WTC11 (cell line): ENCODE measurements around the gene AGBL4.

Experiments
- ETV6 ChIP-seq: sonication (generic); formaldehyde crosslinking; IDR thresholded peaks from 2 replicates; pipeline ENCODE4 v1.8.1; 2022; ENCODE audit warnings: mild to moderate bottlenecking, missing genetic modification reagents
- NR1H2 ChIP-seq: sonication (generic); formaldehyde crosslinking; IDR thresholded peaks from 2 replicates; pipeline ENCODE4 v1.9.0; 2021; ENCODE audit warnings: mild to moderate bottlenecking, moderate library complexity, missing genetic modification reagents
- PRRX2 ChIP-seq: fragments of 250-450 bp; sonication (Bioruptor Pico); IDR thresholded peaks from 2 replicates; pipeline ENCODE4 v1.8.0; 2021; ENCODE audit warnings: mild to moderate bottlenecking
- TEAD4 ChIP-seq: sonication (generic); formaldehyde crosslinking; IDR thresholded peaks from 2 replicates; pipeline ENCODE4 v1.8.0; 2022; ENCODE audit warnings: mild to moderate bottlenecking, missing genetic modification reagents
- TF ChIP-seq, protein P1 (sequence below): fragments of 200-600 bp; IDR thresholded peaks from 2 replicates; pipeline ENCODE4 v1.8.0; 2022; ENCODE audit warnings: antibody characterized with exemption
- TF ChIP-seq, protein P2 (sequence below): sonication (generic); formaldehyde crosslinking; IDR thresholded peaks from 2 replicates; pipeline ENCODE4 v1.8.1; 2023; ENCODE audit warnings: mild to moderate bottlenecking, missing genetic modification reagents, moderate library complexity
- TF ChIP-seq, protein P3 (sequence below): sonication (generic); formaldehyde crosslinking; IDR thresholded peaks from 2 replicates; pipeline ENCODE4 v1.8.0; 2023; ENCODE audit warnings: missing genetic modification reagents, mild to moderate bottlenecking, borderline replicate concordance
- TF ChIP-seq, protein P4 (sequence below): sonication (generic); formaldehyde crosslinking; IDR thresholded peaks from 2 replicates; pipeline ENCODE4 v1.8.1; 2023; ENCODE audit warnings: mild to moderate bottlenecking, missing genetic modification reagents, moderate library complexity

- TF ChIP-seq, protein P1, sequence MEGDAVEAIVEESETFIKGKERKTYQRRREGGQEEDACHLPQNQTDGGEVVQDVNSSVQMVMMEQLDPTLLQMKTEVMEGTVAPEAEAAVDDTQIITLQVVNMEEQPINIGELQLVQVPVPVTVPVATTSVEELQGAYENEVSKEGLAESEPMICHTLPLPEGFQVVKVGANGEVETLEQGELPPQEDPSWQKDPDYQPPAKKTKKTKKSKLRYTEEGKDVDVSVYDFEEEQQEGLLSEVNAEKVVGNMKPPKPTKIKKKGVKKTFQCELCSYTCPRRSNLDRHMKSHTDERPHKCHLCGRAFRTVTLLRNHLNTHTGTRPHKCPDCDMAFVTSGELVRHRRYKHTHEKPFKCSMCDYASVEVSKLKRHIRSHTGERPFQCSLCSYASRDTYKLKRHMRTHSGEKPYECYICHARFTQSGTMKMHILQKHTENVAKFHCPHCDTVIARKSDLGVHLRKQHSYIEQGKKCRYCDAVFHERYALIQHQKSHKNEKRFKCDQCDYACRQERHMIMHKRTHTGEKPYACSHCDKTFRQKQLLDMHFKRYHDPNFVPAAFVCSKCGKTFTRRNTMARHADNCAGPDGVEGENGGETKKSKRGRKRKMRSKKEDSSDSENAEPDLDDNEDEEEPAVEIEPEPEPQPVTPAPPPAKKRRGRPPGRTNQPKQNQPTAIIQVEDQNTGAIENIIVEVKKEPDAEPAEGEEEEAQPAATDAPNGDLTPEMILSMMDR, result no peak
- TF ChIP-seq, protein P2, sequence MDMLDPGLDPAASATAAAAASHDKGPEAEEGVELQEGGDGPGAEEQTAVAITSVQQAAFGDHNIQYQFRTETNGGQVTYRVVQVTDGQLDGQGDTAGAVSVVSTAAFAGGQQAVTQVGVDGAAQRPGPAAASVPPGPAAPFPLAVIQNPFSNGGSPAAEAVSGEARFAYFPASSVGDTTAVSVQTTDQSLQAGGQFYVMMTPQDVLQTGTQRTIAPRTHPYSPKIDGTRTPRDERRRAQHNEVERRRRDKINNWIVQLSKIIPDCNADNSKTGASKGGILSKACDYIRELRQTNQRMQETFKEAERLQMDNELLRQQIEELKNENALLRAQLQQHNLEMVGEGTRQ (CRISPR knock-in tag), result no peak
- TF ChIP-seq, protein P3, sequence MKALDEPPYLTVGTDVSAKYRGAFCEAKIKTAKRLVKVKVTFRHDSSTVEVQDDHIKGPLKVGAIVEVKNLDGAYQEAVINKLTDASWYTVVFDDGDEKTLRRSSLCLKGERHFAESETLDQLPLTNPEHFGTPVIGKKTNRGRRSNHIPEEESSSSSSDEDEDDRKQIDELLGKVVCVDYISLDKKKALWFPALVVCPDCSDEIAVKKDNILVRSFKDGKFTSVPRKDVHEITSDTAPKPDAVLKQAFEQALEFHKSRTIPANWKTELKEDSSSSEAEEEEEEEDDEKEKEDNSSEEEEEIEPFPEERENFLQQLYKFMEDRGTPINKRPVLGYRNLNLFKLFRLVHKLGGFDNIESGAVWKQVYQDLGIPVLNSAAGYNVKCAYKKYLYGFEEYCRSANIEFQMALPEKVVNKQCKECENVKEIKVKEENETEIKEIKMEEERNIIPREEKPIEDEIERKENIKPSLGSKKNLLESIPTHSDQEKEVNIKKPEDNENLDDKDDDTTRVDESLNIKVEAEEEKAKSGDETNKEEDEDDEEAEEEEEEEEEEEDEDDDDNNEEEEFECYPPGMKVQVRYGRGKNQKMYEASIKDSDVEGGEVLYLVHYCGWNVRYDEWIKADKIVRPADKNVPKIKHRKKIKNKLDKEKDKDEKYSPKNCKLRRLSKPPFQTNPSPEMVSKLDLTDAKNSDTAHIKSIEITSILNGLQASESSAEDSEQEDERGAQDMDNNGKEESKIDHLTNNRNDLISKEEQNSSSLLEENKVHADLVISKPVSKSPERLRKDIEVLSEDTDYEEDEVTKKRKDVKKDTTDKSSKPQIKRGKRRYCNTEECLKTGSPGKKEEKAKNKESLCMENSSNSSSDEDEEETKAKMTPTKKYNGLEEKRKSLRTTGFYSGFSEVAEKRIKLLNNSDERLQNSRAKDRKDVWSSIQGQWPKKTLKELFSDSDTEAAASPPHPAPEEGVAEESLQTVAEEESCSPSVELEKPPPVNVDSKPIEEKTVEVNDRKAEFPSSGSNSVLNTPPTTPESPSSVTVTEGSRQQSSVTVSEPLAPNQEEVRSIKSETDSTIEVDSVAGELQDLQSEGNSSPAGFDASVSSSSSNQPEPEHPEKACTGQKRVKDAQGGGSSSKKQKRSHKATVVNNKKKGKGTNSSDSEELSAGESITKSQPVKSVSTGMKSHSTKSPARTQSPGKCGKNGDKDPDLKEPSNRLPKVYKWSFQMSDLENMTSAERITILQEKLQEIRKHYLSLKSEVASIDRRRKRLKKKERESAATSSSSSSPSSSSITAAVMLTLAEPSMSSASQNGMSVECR, result no peak
- TF ChIP-seq, protein P4, sequence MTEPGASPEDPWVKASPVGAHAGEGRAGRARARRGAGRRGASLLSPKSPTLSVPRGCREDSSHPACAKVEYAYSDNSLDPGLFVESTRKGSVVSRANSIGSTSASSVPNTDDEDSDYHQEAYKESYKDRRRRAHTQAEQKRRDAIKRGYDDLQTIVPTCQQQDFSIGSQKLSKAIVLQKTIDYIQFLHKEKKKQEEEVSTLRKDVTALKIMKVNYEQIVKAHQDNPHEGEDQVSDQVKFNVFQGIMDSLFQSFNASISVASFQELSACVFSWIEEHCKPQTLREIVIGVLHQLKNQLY (CRISPR knock-in tag), result no peak
- no peak for TF ChIP-seq TEAD4 (CRISPR knock-in tag)
- no peak for TF ChIP-seq PRRX2 (CRISPR knock-in tag)
- no peak for TF ChIP-seq ETV6 (CRISPR knock-in tag)
- no peak for TF ChIP-seq NR1H2 (CRISPR knock-in tag)
These were observed 1455.3 kb downstream of the AGBL4 start for GRCh38 chr1:48568501-48568900.
